ENCODE results near the gene CCDC88A.
"Not testable (repeated sequence)": the region's sequence is repeated elsewhere in the genome, so short reads cannot be mapped to it uniquely, and the experiment has no call there.

GRCh38 chr2:55241582-55241981, 178.1 kb downstream of the CCDC88A start:
- not testable (repeated sequence) for TF ChIP-seq CTCF, POLR2A (IDR thresholded peaks at IDR 0.05)

All from body of pancreas (tissue), 4 donors.